ENCODE measurements around the gene ERCC6. TPM values are rescaled to one million over a fixed set of nuclear protein-coding genes. Genes with fewer than 3 reads are reported as not detected.

ERCC6 gene
- total RNA-seq, 1 donor from 2014 or later = 24.3 TPM

Other genes starting within 250 kb of the ERCC6 start
- not detected in 2 replicates for gene C10orf71, start 240.0 kb downstream of the ERCC6 start, total RNA-seq
- not detected in 2 replicates for gene DRGX, start 143.0 kb downstream of the ERCC6 start, total RNA-seq
- 0.10 TPM in 1 of 2 replicates, not detected in the other for gene SLC18A3, start 71.2 kb upstream of the ERCC6 start, total RNA-seq
- not detected in 2 replicates for gene CHAT, start 74.9 kb upstream of the ERCC6 start, total RNA-seq
- not detected in 2 replicates for gene C10orf53, start 140.5 kb upstream of the ERCC6 start, total RNA-seq
- 7.1 and 58.5 TPM in 2 replicates for gene OGDHL, start 223.2 kb upstream of the ERCC6 start, total RNA-seq

Data from renal cortical epithelial cell (primary cell).